ENCODE data around the gene DNAJB8. TPM values are rescaled to one million over a fixed set of nuclear protein-coding genes. Genes with fewer than 3 reads are reported as not detected.

Gene DNAJB8
- total RNA-seq, 2 experiments from 2014 or later = not detected

GRCh38 chr3:128455786-128456748, 10.6 kb downstream of the DNAJB8 start:
- no peak for TF ChIP-seq CTCF (IDR thresholded peaks at IDR 0.05)
- H3K27ac Mint-ChIP-seq = no peak overlapping the region
- no peak for DNase-seq
- H3K9me3 Mint-ChIP-seq = peaks cover 1% of the 10 kb centered on the region
- no peak for ATAC-seq (ENCODE audit: poor library complexity)
- Histone ChIP-seq H3K4me1 (ENCODE audit: insufficient read depth, low read length) (peaks cover 2% of the 10 kb centered on the region), H3K27ac (ENCODE audit: low read depth in 1 of 2, low read length in 2 of 2) (no peak overlapping the region), H3K9me3 (ENCODE audit: control insufficient read depth in 1 of 2, insufficient read depth in 1 of 2, low read length in 2 of 2) (peaks cover 0 to 5% of the 10 kb centered on the region in 2 experiments), H3K4me3 (ENCODE audit: low read length) (no peak overlapping the region), H3K36me3 (ENCODE audit: insufficient read depth, low read length) (no peaks in the 10 kb centered on the region), H3K27me3 (ENCODE audit: control insufficient read depth in 1 of 2, insufficient read depth in 2 of 2, low read length in 2 of 2) (peaks cover 2 to 12% of the 10 kb centered on the region in 2 experiments)
- H3K36me3 Mint-ChIP-seq (ENCODE audit: low read depth) = no peaks in the 10 kb centered on the region
- CTCF ChIA-PET = no interaction called here
- peaks cover 30% of the 10 kb centered on the region for H3K27me3 Mint-ChIP-seq
- H3K4me3 Mint-ChIP-seq = no peak overlapping the region
- no peaks in the 10 kb centered on the region for H3K4me1 Mint-ChIP-seq (ENCODE audit: low read depth)
- POLR2A ChIA-PET = no interaction called here
- intact Hi-C loops (cut with DNase I, micrococcal nuclease) = no loop called here

- ATAC-seq (ENCODE audit: poor library complexity) (no peak), DNase-seq (no peak)
- peaks cover 0 to 8% of the 10 kb centered on the region in 2 experiments for H3K9me3 ChIP-seq (ENCODE audit: control insufficient read depth in 1 of 2, insufficient read depth in 1 of 2, low read length in 2 of 2)
- peaks cover 2 to 12% of the 10 kb centered on the region in 2 experiments for H3K27me3 ChIP-seq (ENCODE audit: control insufficient read depth in 1 of 2, insufficient read depth in 2 of 2, low read length in 2 of 2)
- peaks cover 30% of the 10 kb centered on the region for H3K27me3 Mint-ChIP-seq
- peaks cover 3% of the 10 kb centered on the region for H3K9me3 Mint-ChIP-seq
- H3K4me3 Mint-ChIP-seq = no peak overlapping the region
- TF ChIP-seq CTCF (IDR thresholded peaks at IDR 0.05) = no peak
- intact Hi-C loops (cut with DNase I, micrococcal nuclease) = no loop called here
- no peaks in the 10 kb centered on the region for H3K36me3 ChIP-seq (ENCODE audit: insufficient read depth, low read length)
- H3K36me3 Mint-ChIP-seq (ENCODE audit: low read depth) = no peaks in the 10 kb centered on the region
- H3K4me1 ChIP-seq (ENCODE audit: insufficient read depth, low read length) = peaks cover 2% of the 10 kb centered on the region
- ChIA-PET POLR2A (no interaction called here), CTCF (no interaction called here)
- H3K4me3 ChIP-seq (ENCODE audit: low read length) = no peak overlapping the region
- H3K27ac Mint-ChIP-seq = no peak overlapping the region
- H3K4me1 Mint-ChIP-seq (ENCODE audit: low read depth) = peaks cover 9% of the 10 kb centered on the region
- H3K27ac ChIP-seq (ENCODE audit: low read depth in 1 of 2, low read length in 2 of 2) = no peak overlapping the region
Measured at GRCh38 chr3:128455116-128455515, 11.6 kb downstream of the DNAJB8 start.

DNA sequence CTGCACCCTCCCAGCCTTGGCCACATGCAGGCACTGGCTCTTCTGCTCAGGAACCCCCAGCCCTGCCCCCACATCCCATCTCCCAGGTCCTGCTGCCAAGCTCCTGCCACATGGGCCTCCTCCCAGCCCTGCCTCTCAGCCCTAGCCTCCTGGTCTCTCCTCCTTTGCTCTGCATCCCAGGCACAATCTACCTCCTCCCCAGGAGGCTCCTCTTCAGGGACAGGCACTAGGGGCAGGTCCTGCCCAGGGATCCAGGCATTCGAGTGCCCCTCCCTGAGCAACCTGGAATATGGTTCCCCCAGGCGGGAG, 12.4 kb downstream of the DNAJB8 start:
- intact Hi-C loops (cut with DNase I, micrococcal nuclease) = no loop called here
- TF ChIP-seq CTCF (IDR thresholded peaks at IDR 0.05) = no peak
- no peak overlapping the region for H3K4me3 Mint-ChIP-seq
- ATAC-seq (ENCODE audit: poor library complexity) (no peak), DNase-seq (no peak)
- no peak overlapping the region for H3K27ac ChIP-seq (ENCODE audit: low read depth in 1 of 2, low read length in 2 of 2)
- H3K36me3 ChIP-seq (ENCODE audit: insufficient read depth, low read length) = no peaks in the 10 kb centered on the region
- H3K27me3 ChIP-seq (ENCODE audit: control insufficient read depth in 1 of 2, insufficient read depth in 2 of 2, low read length in 2 of 2) = peaks cover 2 to 12% of the 10 kb centered on the region in 2 experiments
- peaks cover 15% of the 10 kb centered on the region for H3K4me1 Mint-ChIP-seq (ENCODE audit: low read depth)
- peaks cover 2% of the 10 kb centered on the region for H3K4me1 ChIP-seq (ENCODE audit: insufficient read depth, low read length)
- no peak overlapping the region for H3K4me3 ChIP-seq (ENCODE audit: low read length)
- peaks cover 6% of the 10 kb centered on the region for H3K9me3 Mint-ChIP-seq
- CTCF ChIA-PET = no interaction called here
- no peaks in the 10 kb centered on the region for H3K36me3 Mint-ChIP-seq (ENCODE audit: low read depth)
- H3K27me3 Mint-ChIP-seq = peaks cover 30% of the 10 kb centered on the region
- POLR2A ChIA-PET = no interaction called here
- H3K9me3 ChIP-seq (ENCODE audit: control insufficient read depth in 1 of 2, insufficient read depth in 1 of 2, low read length in 2 of 2) = peaks cover 0 to 15% of the 10 kb centered on the region in 2 experiments
- H3K27ac Mint-ChIP-seq = no peak overlapping the region
